ENCODE measurements around the gene HS6ST2.

Gene HS6ST2

DNA sequence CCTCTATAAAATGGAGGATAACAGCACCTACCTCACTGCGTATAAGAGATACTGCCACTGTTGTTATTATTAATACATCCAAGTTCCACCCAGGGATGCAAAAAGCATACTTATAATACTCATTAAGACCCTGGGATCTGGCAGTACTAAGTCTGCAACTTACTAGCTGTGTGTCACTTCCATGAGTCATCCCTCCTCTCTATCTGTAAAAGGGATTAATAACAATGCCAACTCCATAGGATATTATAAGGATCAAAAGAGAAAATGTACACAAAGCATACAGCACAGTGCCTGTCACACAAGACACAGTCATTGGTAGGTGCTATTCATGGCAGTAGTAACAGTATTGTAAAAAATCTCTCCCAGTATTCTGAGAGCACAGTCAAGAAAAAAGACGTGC, 216.7 kb downstream of the HS6ST2 start:
- no peak overlapping the region for H3K4me3 ChIP-seq (ENCODE audit: low read depth, low read length)
- TF ChIP-seq, protein P1, sequence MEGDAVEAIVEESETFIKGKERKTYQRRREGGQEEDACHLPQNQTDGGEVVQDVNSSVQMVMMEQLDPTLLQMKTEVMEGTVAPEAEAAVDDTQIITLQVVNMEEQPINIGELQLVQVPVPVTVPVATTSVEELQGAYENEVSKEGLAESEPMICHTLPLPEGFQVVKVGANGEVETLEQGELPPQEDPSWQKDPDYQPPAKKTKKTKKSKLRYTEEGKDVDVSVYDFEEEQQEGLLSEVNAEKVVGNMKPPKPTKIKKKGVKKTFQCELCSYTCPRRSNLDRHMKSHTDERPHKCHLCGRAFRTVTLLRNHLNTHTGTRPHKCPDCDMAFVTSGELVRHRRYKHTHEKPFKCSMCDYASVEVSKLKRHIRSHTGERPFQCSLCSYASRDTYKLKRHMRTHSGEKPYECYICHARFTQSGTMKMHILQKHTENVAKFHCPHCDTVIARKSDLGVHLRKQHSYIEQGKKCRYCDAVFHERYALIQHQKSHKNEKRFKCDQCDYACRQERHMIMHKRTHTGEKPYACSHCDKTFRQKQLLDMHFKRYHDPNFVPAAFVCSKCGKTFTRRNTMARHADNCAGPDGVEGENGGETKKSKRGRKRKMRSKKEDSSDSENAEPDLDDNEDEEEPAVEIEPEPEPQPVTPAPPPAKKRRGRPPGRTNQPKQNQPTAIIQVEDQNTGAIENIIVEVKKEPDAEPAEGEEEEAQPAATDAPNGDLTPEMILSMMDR (IDR thresholded peaks at IDR 0.05; ENCODE audit: insufficient read depth, low read depth, low read length, missing control alignments), result no peak
- no peak for DNase-seq (ENCODE audit: low read depth)

DNA sequence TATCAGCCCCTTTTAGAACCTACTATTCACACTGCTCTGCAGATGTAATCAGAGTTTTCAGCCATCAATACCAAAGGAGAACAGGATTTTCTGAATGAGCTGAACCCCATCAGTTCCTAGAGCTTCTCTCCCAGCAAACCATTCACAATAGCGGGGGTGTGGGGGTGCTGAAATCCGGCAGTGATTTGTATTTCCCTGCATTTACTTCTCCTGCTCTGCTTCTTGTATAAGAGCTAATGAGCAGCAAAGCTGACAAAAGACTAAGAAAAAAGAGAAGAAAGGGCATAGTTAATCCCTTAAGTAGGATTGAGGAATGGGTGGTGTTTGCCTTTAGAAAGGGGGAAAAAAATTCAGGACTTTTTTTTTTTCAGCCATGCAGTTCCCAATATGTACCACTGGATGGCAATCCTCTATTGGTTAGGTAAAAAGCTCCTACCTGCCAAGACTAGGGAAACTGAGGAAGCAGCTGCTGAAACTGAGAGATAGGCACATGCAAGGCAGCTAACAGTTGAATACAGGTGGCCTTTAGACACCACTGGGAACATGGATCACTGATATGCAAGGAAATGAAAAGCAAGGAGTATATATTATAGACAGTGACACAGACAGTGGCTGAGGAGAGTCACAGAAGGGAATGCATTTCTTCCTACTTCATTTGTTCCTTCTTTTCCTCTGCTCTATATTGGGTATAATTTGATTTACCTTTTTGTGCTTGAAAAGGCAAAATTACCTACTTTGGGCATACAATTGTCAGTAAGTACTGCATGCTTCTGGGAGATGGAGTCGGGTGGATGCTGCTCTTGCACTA, 217.9 kb downstream of the HS6ST2 start:
- H3K4me3 ChIP-seq (ENCODE audit: low read depth, low read length), result no peak overlapping the region
- DNase-seq (ENCODE audit: low read depth), result no peak
- TF ChIP-seq, protein P1 (IDR thresholded peaks at IDR 0.05; ENCODE audit: insufficient read depth, low read depth, low read length, missing control alignments), result peak; percentile 37

DNA sequence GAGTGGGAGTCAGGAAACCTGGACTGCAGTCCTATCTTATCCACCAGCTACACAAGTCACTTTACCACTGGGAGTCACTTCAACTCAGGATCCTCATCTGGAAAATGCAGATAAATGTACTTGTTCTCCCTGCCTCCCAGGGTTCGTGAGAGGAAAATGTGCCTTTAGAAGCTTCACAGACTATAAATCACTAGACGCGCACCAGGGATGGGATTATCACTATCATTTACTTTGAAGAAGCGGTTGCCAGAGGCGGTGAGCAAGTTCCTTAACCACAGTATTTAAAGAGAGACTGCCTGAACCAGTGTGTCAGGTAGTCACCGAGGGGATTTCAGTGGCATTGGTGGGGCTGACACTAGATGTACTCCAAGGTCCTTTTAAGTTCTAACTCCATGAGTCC, 219.5 kb downstream of the HS6ST2 start:
- H3K4me3 ChIP-seq (ENCODE audit: low read depth, low read length), result no peak overlapping the region
- TF ChIP-seq, protein P1 (IDR thresholded peaks at IDR 0.05; ENCODE audit: insufficient read depth, low read depth, low read length, missing control alignments), result no peak
- DNase-seq (ENCODE audit: low read depth), result no peak

DNA sequence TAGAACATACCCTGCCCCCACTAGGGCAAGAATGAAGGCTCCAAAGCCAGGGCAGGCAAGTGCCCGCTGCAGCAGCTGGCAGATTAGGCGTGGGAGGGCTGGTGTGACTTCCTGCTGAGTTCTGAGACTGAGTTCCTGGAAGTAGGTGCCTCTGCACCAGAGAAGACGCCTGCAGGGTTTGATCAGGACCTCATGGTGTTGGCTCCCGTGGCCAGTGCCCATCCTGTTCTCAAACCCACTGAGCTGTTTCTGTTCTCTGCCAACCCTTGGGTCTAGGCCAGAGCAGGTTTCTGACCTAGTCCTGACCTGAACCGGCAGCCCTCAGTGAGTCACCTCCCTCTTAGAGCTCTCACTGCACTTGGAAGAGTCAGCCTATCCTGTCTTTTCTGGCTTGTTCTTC, 220.7 kb downstream of the HS6ST2 start:
- TF ChIP-seq, protein P1 (IDR thresholded peaks at IDR 0.05; ENCODE audit: insufficient read depth, low read depth, low read length, missing control alignments), result no peak
- DNase-seq (ENCODE audit: low read depth), result no peak
- H3K4me3 ChIP-seq (ENCODE audit: low read depth, low read length), result no peak overlapping the region

DNA sequence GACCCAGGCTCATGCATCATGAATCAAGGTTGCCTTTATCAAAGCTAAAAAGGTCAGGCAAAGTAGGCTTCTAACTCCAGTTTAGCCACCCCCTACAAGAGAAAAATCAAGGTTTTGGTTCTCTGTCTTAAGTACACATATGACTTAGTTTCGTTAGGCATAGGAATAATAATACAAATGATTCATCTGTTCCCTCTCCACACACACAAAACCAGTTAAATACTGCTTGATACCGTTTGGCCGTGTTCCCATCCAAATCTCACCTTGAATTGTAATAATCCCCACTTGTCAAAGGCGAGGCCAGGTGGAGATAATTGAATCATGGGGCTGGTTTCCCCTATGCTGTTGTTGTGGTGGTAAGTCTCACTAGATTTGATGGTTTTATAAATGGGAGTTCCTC, 226.2 kb downstream of the HS6ST2 start:
- DNase-seq (ENCODE audit: low read depth), result no peak
- TF ChIP-seq, protein P1 (IDR thresholded peaks at IDR 0.05; ENCODE audit: insufficient read depth, low read depth, low read length, missing control alignments), result no peak

DNA sequence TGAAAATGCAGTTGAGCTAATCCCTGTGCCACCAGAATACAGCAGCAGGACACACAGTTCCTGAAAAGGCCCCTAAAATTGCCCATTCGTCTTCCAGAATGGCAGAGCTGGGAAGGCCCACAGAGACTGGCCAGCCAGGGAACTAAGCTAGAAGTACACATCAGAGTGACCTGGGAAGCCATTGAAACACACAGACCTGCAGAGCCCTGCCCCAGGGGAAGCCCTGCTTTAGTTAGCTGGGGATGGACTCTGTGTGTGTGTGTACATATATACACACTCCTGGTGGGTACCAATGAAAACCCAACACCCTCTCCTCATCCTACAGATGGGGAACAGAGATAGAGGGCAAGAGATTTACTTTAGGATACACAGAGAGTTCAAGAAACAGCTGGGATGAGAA, 227.7 kb downstream of the HS6ST2 start:
- no peak for DNase-seq (ENCODE audit: low read depth)
- TF ChIP-seq, protein P1 (IDR thresholded peaks at IDR 0.05; ENCODE audit: insufficient read depth, low read depth, low read length, missing control alignments), result no peak

More for the DNA sequence above, 226.2 kb downstream of the HS6ST2 start:
- H3K4me3 ChIP-seq (ENCODE audit: low read depth, low read length), result no peak overlapping the region

DNA sequence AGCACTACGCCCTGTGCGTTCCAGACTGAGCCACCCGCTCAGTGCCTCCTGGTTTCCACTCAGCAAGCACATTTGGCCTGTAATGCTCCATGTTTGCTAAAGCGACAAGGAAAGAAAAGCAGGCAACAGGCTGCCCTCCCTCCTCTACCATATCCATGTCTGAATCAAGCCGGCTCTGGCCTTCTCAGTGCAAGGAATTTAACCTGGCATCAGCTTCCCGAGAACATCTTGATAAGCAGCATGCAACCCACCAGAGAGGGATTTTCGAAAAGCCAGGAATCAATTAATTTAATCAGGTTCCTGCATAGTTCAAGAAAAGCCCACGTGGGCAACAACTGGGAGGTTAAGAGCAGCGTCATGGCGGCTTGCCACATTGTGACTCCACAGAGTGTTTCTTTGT, 228.2 kb downstream of the HS6ST2 start:
- TF ChIP-seq, protein P1 (IDR thresholded peaks at IDR 0.05; ENCODE audit: insufficient read depth, low read depth, low read length, missing control alignments), result no peak
- no peak overlapping the region for H3K4me3 ChIP-seq (ENCODE audit: low read depth, low read length)
- no peak for DNase-seq (ENCODE audit: low read depth)

More for the DNA sequence above, 227.7 kb downstream of the HS6ST2 start:
- H3K4me3 ChIP-seq (ENCODE audit: low read depth, low read length), result no peak overlapping the region

All from GM12865 (cell line).